Measurements from ENCODE around the gene UFSP2. TPM values are rescaled to one million over a fixed set of nuclear protein-coding genes. Genes with fewer than 3 reads are reported as not detected.
A peak's percentile ranks its signal among the peaks of the same experiment; 100 is the strongest.

The UFSP2 gene
- 24.8 and 25.7 TPM in 2 replicates for total RNA-seq

DNA sequence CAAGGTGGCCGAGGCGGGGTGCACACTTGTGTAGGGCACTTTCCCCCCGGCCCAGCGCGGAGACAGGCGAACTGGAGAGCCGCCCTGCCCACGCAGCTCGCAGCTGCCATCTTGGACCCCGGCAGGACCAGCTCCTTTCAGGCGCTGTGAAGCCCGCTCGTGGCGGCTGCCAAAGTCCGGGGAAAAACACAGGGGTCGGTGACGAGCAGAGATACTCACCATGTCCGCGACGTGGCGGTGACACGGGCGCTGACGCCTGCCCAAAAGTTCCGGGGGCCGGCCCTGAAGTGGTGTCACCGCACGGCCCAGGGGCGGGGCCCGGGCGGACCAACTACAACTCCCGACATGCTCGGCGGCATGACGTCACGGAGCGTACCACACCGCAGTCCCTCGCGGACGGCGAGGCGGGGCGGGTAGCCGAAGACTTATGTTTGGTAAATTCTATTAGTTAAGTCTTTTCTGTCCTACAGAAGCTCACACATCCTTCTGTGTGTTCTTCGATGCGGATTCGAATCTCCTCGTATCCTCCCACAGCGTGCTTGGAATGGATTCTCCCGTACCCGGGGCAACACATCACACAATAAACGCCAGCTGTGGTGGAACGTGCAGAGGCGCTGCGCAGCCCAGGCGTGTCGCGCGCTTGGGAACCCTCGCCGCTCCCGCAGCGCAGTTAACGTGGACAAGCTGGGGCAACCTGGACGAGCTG is at the start of gene UFSP2:
Gene UFSP2, minus strand, starts transcription at position 318 of the 706 bp plus-strand sequence. Its CDS starts 96 bp downstream, at position 222.
- H3K4me3 Mint-ChIP-seq: peak within 1 kb of the TSS; percentile 87
- peaks cover 24% of the 10 kb centered on the region for H3K4me1 Mint-ChIP-seq
- DNase-seq: peak; percentile 97
- H3K27me3 Mint-ChIP-seq: peaks cover 14% of the 10 kb centered on the region
- intact Hi-C loops (cut with micrococcal nuclease): loop anchor here (1.0 to 2.0 kb wide), 4 partner anchors 29 to 1921 kb away; partner anchors contain the start of genes ANKRD37, CCDC110 and CFAP97
- no peaks in the 10 kb centered on the region for H3K9me3 Mint-ChIP-seq
- peak within 1 kb of the TSS; percentile 98 for H3K27ac Mint-ChIP-seq
- H3K36me3 Mint-ChIP-seq (ENCODE audit: low read depth): peaks cover 14% of the 10 kb centered on the region

GRCh38 chr4:185473247-185473646 is 47.5 kb upstream of the UFSP2 start:
- H3K9me3 Mint-ChIP-seq: no peaks in the 10 kb centered on the region

GRCh38 chr4:185472103-185472542 is 46.4 kb upstream of the UFSP2 start:
- peaks cover 49% of the 10 kb centered on the region for H3K27me3 Mint-ChIP-seq
- no peaks in the 10 kb centered on the region for H3K9me3 Mint-ChIP-seq
- no peak for DNase-seq
- intact Hi-C loops (cut with micrococcal nuclease): loop anchor here (5.0 kb wide), 2 partner anchors 565 to 720 kb away; partner anchors contain the start of gene CYP4V2
- H3K36me3 Mint-ChIP-seq (ENCODE audit: low read depth): no peaks in the 10 kb centered on the region
- H3K27ac Mint-ChIP-seq: no peak overlapping the region
- peaks cover 8% of the 10 kb centered on the region for H3K4me1 Mint-ChIP-seq
- H3K4me3 Mint-ChIP-seq: peak overlapping the region; percentile 83

More at GRCh38 chr4:185473247-185473646, 47.5 kb upstream of the UFSP2 start:
- Mint-ChIP-seq H3K27me3 (peaks cover 44% of the 10 kb centered on the region), H3K27ac (no peak overlapping the region), H3K4me1 (peaks cover 8% of the 10 kb centered on the region), H3K36me3 (ENCODE audit: low read depth) (no peaks in the 10 kb centered on the region), H3K4me3 (no peak overlapping the region)
- peak; percentile 48 for DNase-seq
- intact Hi-C loops (cut with micrococcal nuclease): loop anchor here (5.0 kb wide), 2 partner anchors 564 to 719 kb away; partner anchors contain the start of gene CYP4V2

GRCh38 chr4:185471235-185472102 is 45.7 kb upstream of the UFSP2 start, which contains the start of gene CCDC110:
TSS of gene CCDC110 (minus strand) at chr4:185471733. CDS start at chr4:185471683, 50 bp downstream.
- peak; percentile 95 for DNase-seq
- peaks cover 49% of the 10 kb centered on the region for H3K27me3 Mint-ChIP-seq
- no peaks in the 10 kb centered on the region for H3K9me3 Mint-ChIP-seq
- H3K36me3 Mint-ChIP-seq (ENCODE audit: low read depth): no peaks in the 10 kb centered on the region
- peaks cover 8% of the 10 kb centered on the region for H3K4me1 Mint-ChIP-seq
- H3K27ac Mint-ChIP-seq: no peak within 1 kb of the TSS
- intact Hi-C loops (cut with micrococcal nuclease): loop anchor here (1.0 to 5.0 kb wide), 7 partner anchors 46 to 823 kb away; partner anchors contain the start of genes ANKRD37, CASP3, CYP4V2 and PRIMPOL
- peak within 1 kb of the TSS; percentile 83 for H3K4me3 Mint-ChIP-seq

DNA sequence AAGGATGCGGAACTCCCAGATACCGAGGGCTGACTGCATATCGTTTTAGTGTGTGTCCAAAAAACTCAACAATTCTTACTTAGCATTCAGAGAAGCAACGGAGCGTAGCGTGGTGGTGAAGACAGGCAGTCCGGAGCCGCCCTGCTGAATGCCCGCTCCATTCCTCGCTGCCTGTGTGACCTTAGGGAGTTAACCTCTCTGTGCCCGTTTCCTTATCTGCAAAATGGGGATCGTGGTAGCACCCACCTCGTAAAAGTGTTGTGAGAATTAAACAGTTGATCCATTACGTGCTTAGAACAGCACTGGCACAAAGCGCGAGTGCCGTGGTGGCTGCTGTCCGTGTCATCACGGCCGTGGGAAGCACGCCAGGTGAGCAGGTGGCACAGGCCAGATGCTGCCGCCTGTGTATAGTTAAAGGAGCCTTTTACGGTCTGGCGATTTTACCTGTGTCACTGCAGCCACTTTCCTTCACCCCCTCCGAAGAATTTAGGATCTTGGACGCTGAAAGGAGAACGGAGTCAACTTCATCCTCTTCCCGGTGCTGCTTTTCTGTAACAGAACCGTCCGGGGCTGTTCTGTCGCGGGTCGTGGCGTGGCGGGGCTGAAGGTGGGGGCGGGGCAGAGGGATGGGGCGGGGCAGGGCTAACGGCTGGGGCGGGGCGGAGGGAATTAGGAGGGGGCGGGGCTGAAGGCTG is 44.9 kb upstream of the UFSP2 start:
- intact Hi-C loops (cut with micrococcal nuclease): loop anchor here (1.0 to 5.0 kb wide), 7 partner anchors 45 to 822 kb away; partner anchors contain the start of genes ANKRD37, CASP3, CYP4V2 and PRIMPOL
- Mint-ChIP-seq H3K4me3 (peak overlapping the region; percentile 77), H3K27ac (no peak overlapping the region), H3K9me3 (no peaks in the 10 kb centered on the region), H3K4me1 (peaks cover 8% of the 10 kb centered on the region), H3K27me3 (peaks cover 55% of the 10 kb centered on the region), H3K36me3 (ENCODE audit: low read depth) (no peaks in the 10 kb centered on the region)
- peak; percentile 79 for DNase-seq

DNA sequence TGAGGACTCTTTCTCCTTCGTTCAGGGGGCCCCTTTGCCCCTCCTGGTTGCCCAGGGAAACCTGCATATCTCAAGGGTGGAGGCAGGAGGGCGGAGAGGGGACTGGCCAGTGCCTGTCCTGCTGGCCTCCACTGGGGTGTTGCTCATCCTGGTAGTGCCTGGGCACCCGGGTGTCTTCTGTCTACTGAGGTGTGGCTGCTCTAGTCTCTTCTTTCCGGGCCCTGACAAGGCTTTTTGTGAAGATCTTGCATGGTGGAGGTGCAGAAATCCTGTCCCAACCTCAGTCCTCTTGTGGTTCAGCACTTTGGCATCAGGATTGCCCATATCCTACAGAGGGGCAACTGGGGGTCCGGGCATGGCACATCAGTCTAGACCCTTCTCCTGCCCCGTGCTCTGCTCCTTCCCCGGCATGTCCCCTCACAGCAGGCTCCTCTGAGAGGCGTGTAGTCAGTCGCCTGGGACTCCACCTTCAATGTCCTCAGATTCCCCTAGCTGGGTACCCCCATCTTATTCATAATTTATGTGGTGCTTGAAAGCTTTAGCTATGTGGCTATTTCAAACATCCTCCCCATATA is 43.9 kb upstream of the UFSP2 start:
- Mint-ChIP-seq H3K9me3 (no peaks in the 10 kb centered on the region), H3K27me3 (peaks cover 61% of the 10 kb centered on the region), H3K36me3 (ENCODE audit: low read depth) (no peaks in the 10 kb centered on the region), H3K27ac (no peak overlapping the region), H3K4me1 (peaks cover 8% of the 10 kb centered on the region), H3K4me3 (no peak overlapping the region)
- peak; percentile 61 for DNase-seq
- intact Hi-C loops (cut with micrococcal nuclease): loop anchor here (2.0 to 5.0 kb wide), 3 partner anchors 568 to 821 kb away; partner anchors contain the start of genes CASP3, CYP4V2 and PRIMPOL

DNA sequence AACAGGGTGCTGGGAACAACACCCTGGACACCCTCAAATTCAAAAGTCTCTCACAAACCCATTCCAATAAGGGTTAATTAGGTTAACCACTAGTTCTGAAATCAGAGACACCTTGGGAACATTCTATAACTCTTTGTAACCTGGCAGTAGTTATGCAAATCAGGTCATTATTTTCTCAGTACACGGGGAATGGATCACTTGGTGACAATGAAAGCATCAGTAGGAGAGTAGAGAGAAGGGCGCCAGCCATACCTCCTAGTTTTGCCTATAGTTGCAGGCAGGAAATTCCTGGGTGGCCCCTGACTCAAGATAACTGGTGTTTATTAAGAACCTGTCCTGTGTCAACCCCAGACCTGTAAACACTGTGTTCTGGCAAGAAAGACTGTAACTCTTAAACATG is 43.2 kb upstream of the UFSP2 start:
- Mint-ChIP-seq H3K4me1 (peaks cover 8% of the 10 kb centered on the region), H3K36me3 (ENCODE audit: low read depth) (no peaks in the 10 kb centered on the region), H3K4me3 (no peak overlapping the region), H3K27me3 (peaks cover 64% of the 10 kb centered on the region), H3K27ac (no peak overlapping the region), H3K9me3 (no peaks in the 10 kb centered on the region)
- DNase-seq: peak; percentile 54
- intact Hi-C loops (cut with micrococcal nuclease): no loop called here

- no peak overlapping the region for H3K4me3 Mint-ChIP-seq
- intact Hi-C loops (cut with micrococcal nuclease): no loop called here
- no peak overlapping the region for H3K27ac Mint-ChIP-seq
- H3K9me3 Mint-ChIP-seq: no peaks in the 10 kb centered on the region
- peaks cover 8% of the 10 kb centered on the region for H3K4me1 Mint-ChIP-seq
- DNase-seq: no peak
- H3K36me3 Mint-ChIP-seq (ENCODE audit: low read depth): no peaks in the 10 kb centered on the region
- H3K27me3 Mint-ChIP-seq: peaks cover 62% of the 10 kb centered on the region
These were observed 42.2 kb upstream of the UFSP2 start for GRCh38 chr4:185467991-185468390.

- intact Hi-C loops (cut with micrococcal nuclease): no loop called here
- H3K27me3 Mint-ChIP-seq: peaks cover 59% of the 10 kb centered on the region
- no peaks in the 10 kb centered on the region for H3K36me3 Mint-ChIP-seq (ENCODE audit: low read depth)
- H3K27ac Mint-ChIP-seq: no peak overlapping the region
- DNase-seq: no peak
- peaks cover 8% of the 10 kb centered on the region for H3K4me1 Mint-ChIP-seq
- no peak overlapping the region for H3K4me3 Mint-ChIP-seq
- H3K9me3 Mint-ChIP-seq: no peaks in the 10 kb centered on the region
These were observed 41.3 kb upstream of the UFSP2 start for GRCh38 chr4:185467101-185467500.

GRCh38 chr4:185465707-185466106 is 39.9 kb upstream of the UFSP2 start:
- H3K4me3 Mint-ChIP-seq: no peak overlapping the region

GRCh38 chr4:185464887-185465286 is 39.1 kb upstream of the UFSP2 start:
- no peaks in the 10 kb centered on the region for H3K4me1 Mint-ChIP-seq
- peaks cover 54% of the 10 kb centered on the region for H3K27me3 Mint-ChIP-seq
- H3K36me3 Mint-ChIP-seq (ENCODE audit: low read depth): no peaks in the 10 kb centered on the region
- H3K4me3 Mint-ChIP-seq: no peak overlapping the region
- no peak overlapping the region for H3K27ac Mint-ChIP-seq
- no peak for DNase-seq
- intact Hi-C loops (cut with micrococcal nuclease): no loop called here
- H3K9me3 Mint-ChIP-seq: no peaks in the 10 kb centered on the region

More at GRCh38 chr4:185465707-185466106, 39.9 kb upstream of the UFSP2 start:
- DNase-seq: no peak
- Mint-ChIP-seq H3K36me3 (ENCODE audit: low read depth) (no peaks in the 10 kb centered on the region), H3K9me3 (no peaks in the 10 kb centered on the region), H3K27me3 (peaks cover 56% of the 10 kb centered on the region), H3K27ac (no peak overlapping the region), H3K4me1 (peaks cover 5% of the 10 kb centered on the region)
- intact Hi-C loops (cut with micrococcal nuclease): no loop called here

DNA sequence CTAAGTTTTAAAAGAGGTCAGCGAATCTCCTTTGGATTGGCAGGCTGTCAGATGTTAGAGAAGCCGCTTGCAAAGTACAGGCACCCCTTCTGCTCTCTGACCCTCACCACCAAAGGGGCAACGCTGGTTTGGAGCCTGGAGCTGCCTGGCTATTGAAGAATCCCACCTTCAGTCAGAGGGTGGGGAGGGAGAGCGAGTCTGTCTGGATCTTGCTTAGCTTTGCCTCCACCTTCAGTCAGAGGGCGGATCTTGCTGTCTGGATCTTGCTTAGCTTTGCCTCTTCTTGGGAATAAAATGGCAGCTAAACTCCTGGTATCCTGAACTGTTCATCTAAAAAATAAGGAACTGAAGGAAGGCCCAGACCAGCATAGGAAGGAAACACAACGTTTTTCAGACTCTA is 38.4 kb upstream of the UFSP2 start:
- no peaks in the 10 kb centered on the region for H3K36me3 Mint-ChIP-seq (ENCODE audit: low read depth)
- no peak for DNase-seq
- no peaks in the 10 kb centered on the region for H3K4me1 Mint-ChIP-seq
- intact Hi-C loops (cut with micrococcal nuclease): no loop called here
- no peak overlapping the region for H3K4me3 Mint-ChIP-seq
- H3K27me3 Mint-ChIP-seq: peaks cover 53% of the 10 kb centered on the region
- no peaks in the 10 kb centered on the region for H3K9me3 Mint-ChIP-seq
- H3K27ac Mint-ChIP-seq: no peak overlapping the region

GRCh38 chr4:185463541-185463940 is 37.8 kb upstream of the UFSP2 start:
- intact Hi-C loops (cut with micrococcal nuclease): no loop called here
- H3K4me1 Mint-ChIP-seq: no peaks in the 10 kb centered on the region
- H3K36me3 Mint-ChIP-seq (ENCODE audit: low read depth): no peaks in the 10 kb centered on the region
- DNase-seq: no peak
- H3K9me3 Mint-ChIP-seq: no peaks in the 10 kb centered on the region
- peaks cover 52% of the 10 kb centered on the region for H3K27me3 Mint-ChIP-seq
- H3K27ac Mint-ChIP-seq: no peak overlapping the region
- no peak overlapping the region for H3K4me3 Mint-ChIP-seq

Data from activated CD4-positive, alpha-beta T cell treated with anti-CD3 and anti-CD28 coated beads, Interleukin-2, amount 10 ng/mL, durations not matched to agents 24 days and 14 days (primary cell).